K562 (cell line): ENCODE measurements around the gene TTLL4. TPM values are rescaled to one million over a fixed set of nuclear protein-coding genes. Genes with fewer than 3 reads are reported as not detected.

Experiments
- ATAC-seq: fragments of 200-7000 bp; cut with Tn5 transposase; 3 replicates; pipeline ENCODE4 v1.9.1; 2020; ENCODE audit warnings: moderate library complexity
- BruUV-seq: library from RNA; stranded (reverse); fragments of 400-500 nt; replicated peaks from 2 replicates; lab custom pipeline; 2021; lab: Mats Ljungman, UMichigan
- CTCF ChIA-PET: fragments of 300-600 bp; formaldehyde crosslinking; extraction: SDS; loops from one replicate; lab custom pipeline; 2021; ENCODE audit warnings: low intra/inter-chr PET ratio; lab: Yijun Ruan, JAX
- POLR2A ChIA-PET: fragments of 300-600, 350-650 bp; sonication (Branson Sonifier 250); formaldehyde crosslinking; extraction: SDS; loops from one replicate; lab custom pipeline; 2021; ENCODE audit warnings: antibody characterized with exemption, inconsistent platforms; lab: Yijun Ruan, JAX
- DNase-seq, 4 experiments: peaks; one replicate each; pipeline versions ENCODE4 v3.0.0 to v3.0.0-alpha.2; 2011 to 2018; ENCODE audit warnings: low spot score in 3 of 4, mixed read lengths in 3 of 4; ENCODE audit errors: extremely low read depth in 1 of 4
- FAIRE-seq: peaks from 2 replicates; lab custom pipeline; 2011; peaks lifted over from hg19 to GRCh38; lab: Jason Lieb, UNC
- H2AFZ ChIP-seq: 2 replicates; pipeline ENCODE4 v1.6.0; 2011; ENCODE audit warnings: low read depth, low read length, control low read depth, inconsistent platforms
- H3K27ac ChIP-seq: fragments of 200-600 bp; 3 replicates; pipeline ENCODE4 v1.8.0; 2011; ENCODE audit warnings: low read depth, mild to moderate bottlenecking, control low read depth, inconsistent platforms, low read length, moderate library complexity, mixed read lengths; ENCODE audit errors: extremely low read depth
- H3K27me3 ChIP-seq, 2 experiments: fragments of 300-600 bp in 1 of 2; 2 replicates in 1 of 2; 3 replicates in 1 of 2; pipeline versions ENCODE4 v1.6.0 to v1.8.0; 2011; ENCODE audit warnings: inconsistent platforms in 2 of 2, low read length in 2 of 2, mild to moderate bottlenecking in 1 of 2, mixed read lengths in 1 of 2, moderate library complexity in 1 of 2; ENCODE audit not compliant: control insufficient read depth in 2 of 2, insufficient read depth in 2 of 2
- H3K36me3 ChIP-seq: fragments of 300-600 bp; 3 replicates; pipeline ENCODE4 v1.8.0; 2011; ENCODE audit warnings: mild to moderate bottlenecking, low read length, inconsistent platforms; ENCODE audit not compliant: control insufficient read depth, insufficient read depth
- H3K4me1 ChIP-seq, 2 experiments: fragments of 200-600 bp in 1 of 2; replicated peaks in 1 of 2; 2 replicates in 1 of 2; 3 replicates in 1 of 2; pipeline versions ENCODE4 v1.5.1 to v1.8.0; 2011; ENCODE audit warnings: inconsistent platforms in 2 of 2, low read length in 2 of 2, mild to moderate bottlenecking in 1 of 2, mixed read lengths in 1 of 2, moderate library complexity in 1 of 2; ENCODE audit not compliant: control insufficient read depth in 2 of 2, insufficient read depth in 2 of 2
- H3K4me2 ChIP-seq: 2 replicates; pipeline ENCODE4 v1.6.1; 2011; ENCODE audit warnings: low read length, control low read depth, inconsistent platforms, mixed read lengths; ENCODE audit not compliant: insufficient read depth
- H3K4me3 ChIP-seq: fragments of 200-600 bp; sonication (generic), shearing (Covaris generic); 2 replicates; pipeline ENCODE4 v1.5.1; 2016; ENCODE audit warnings: control low read depth, inconsistent platforms
- H3K79me2 ChIP-seq: fragments of 200-600 bp; 3 replicates; pipeline ENCODE4 v1.8.0; 2011; ENCODE audit warnings: low read length, inconsistent platforms; ENCODE audit not compliant: control insufficient read depth, insufficient read depth
- H3K9ac ChIP-seq, 2 experiments: 2 replicates each; pipeline versions ENCODE4 v1.6.0 to v1.6.1; 2011; ENCODE audit warnings: low read depth in 2 of 2, low read length in 2 of 2, control low read depth in 1 of 2, inconsistent platforms in 1 of 2, mild to moderate bottlenecking in 1 of 2, mixed read lengths in 1 of 2; ENCODE audit not compliant: insufficient read depth in 1 of 2
- H3K9me1 ChIP-seq: one replicate; pipeline ENCODE4 v1.6.0; 2011; ENCODE audit warnings: inconsistent platforms, mild to moderate bottlenecking, low read length, moderate library complexity; ENCODE audit not compliant: control insufficient read depth, insufficient read depth
- H3K9me3 ChIP-seq: replicated peaks from 2 replicates; pipeline ENCODE4 v1.5.1; 2011; ENCODE audit warnings: low read depth, low read length, inconsistent platforms; ENCODE audit not compliant: control insufficient read depth, insufficient read depth
- H4K20me1 ChIP-seq: replicated peaks from 2 replicates; pipeline ENCODE4 v1.6.1; 2011; ENCODE audit warnings: low read length, inconsistent platforms, mixed read lengths; ENCODE audit not compliant: control insufficient read depth, insufficient read depth
- ARID4B ChIP-seq: sonication (generic); formaldehyde crosslinking; IDR thresholded peaks from 2 replicates; pipeline ENCODE4 v1.8.0; 2022; ENCODE audit warnings: mild to moderate bottlenecking, missing genetic modification reagents
- BRD4 ChIP-seq: fragments of 200-600 bp; sonication (generic); IDR thresholded peaks from 2 replicates; pipeline ENCODE4 v1.6.1; 2017; ENCODE audit warnings: inconsistent platforms
- FOXK1 ChIP-seq: sonication (generic); formaldehyde crosslinking; IDR thresholded peaks from 2 replicates; pipeline ENCODE4 v1.8.0; 2022; ENCODE audit warnings: missing genetic modification reagents, mild to moderate bottlenecking, borderline replicate concordance
- JUNB ChIP-seq: fragments of 450-650 bp; formaldehyde crosslinking; conservative IDR thresholded peaks from 2 replicates; pipeline ENCODE4 v1.4.0; 2020; ENCODE audit warnings: mild to moderate bottlenecking
- KAT2B ChIP-seq: IDR thresholded peaks from one replicate; pipeline ENCODE4 v1.6.1; 2012; ENCODE audit warnings: low read depth, mild to moderate bottlenecking, control low read depth, inconsistent platforms, low read length, moderate library complexity
- MEF2A ChIP-seq: IDR thresholded peaks from 2 replicates; pipeline ENCODE4 v1.6.1; 2011; ENCODE audit warnings: low read depth, mild to moderate bottlenecking, low read length, moderate library complexity; ENCODE audit not compliant: control insufficient read depth
- MTA1 ChIP-seq: fragments of 450-650 bp; IDR thresholded peaks from 2 replicates; pipeline ENCODE4 v1.6.1; 2017; ENCODE audit warnings: borderline replicate concordance
- NR0B1 ChIP-seq: fragments of 450-650 bp; IDR thresholded peaks from one replicate; pipeline ENCODE4 v1.6.1; 2018; ENCODE audit warnings: mild to moderate bottlenecking, moderate library complexity; ENCODE audit not compliant: partially characterized antibody
- NR1H2 ChIP-seq: sonication (generic); formaldehyde crosslinking; IDR thresholded peaks from 2 replicates; pipeline ENCODE4 v1.4.0; 2020; ENCODE audit warnings: mild to moderate bottlenecking, missing genetic modification reagents
- PHF20 ChIP-seq: fragments of 450-650 bp; IDR thresholded peaks from 2 replicates; pipeline ENCODE4 v1.6.1; 2018; ENCODE audit not compliant: partially characterized antibody
- PRMT5 ChIP-seq: sonication (generic); formaldehyde crosslinking; IDR thresholded peaks from 2 replicates; pipeline ENCODE4 v1.5.0; 2020; ENCODE audit warnings: missing genetic modification reagents
- RBM25 ChIP-seq: fragments of 200-400 bp; formaldehyde crosslinking; IDR thresholded peaks from 2 replicates; pipeline ENCODE4 v1.6.1; 2018; ENCODE audit warnings: low read length, low read depth, moderate library complexity; ENCODE audit not compliant: severe bottlenecking
- TSHZ1 ChIP-seq: fragments of 250-450 bp; sonication (Bioruptor Pico); IDR thresholded peaks from 2 replicates; pipeline ENCODE4 v1.4.0; 2020; ENCODE audit warnings: mild to moderate bottlenecking, moderate library complexity
- ZNF133 ChIP-seq: fragments of 250-450 bp; sonication (Bioruptor Pico); IDR thresholded peaks from 2 replicates; pipeline ENCODE4 v1.4.0; 2020; ENCODE audit warnings: mild to moderate bottlenecking
- ZNF217 ChIP-seq: sonication (generic); formaldehyde crosslinking; IDR thresholded peaks from 2 replicates; pipeline ENCODE4 v1.8.0; 2022; ENCODE audit warnings: mild to moderate bottlenecking, missing genetic modification reagents
- WGBS: fragments of 100-300 bp; shearing (Covaris generic); methylation state at CpG from one replicate; pipeline ENCODE4 v1.1.6; 2016; ENCODE audit warnings: low coverage, mixed read lengths; ENCODE audit not compliant: insufficient coverage; ENCODE audit errors: missing lambda C conversion rate; 5-methylcytosine and 5-hydroxymethylcytosine counted together
- in situ Hi-C: fragments of 300-500 bp; cut with MboI; formaldehyde crosslinking; loops from 4 replicates; pipeline ENCODE4 v1.15.0; 2018; ENCODE audit warnings: inconsistent platforms, mixed read lengths
- intact Hi-C: fragments of 100-400 bp; cut with micrococcal nuclease; formaldehyde crosslinking; loops from 2 replicates; pipeline ENCODE4 v1.14.2; 2022
- polyA plus RNA-seq, 8 experiments: library from polyadenylated mRNA; depleted of rRNA in 4 of 8; stranded (reverse) in 5 of 8; unstranded in 3 of 8; fragments of >200 nt; fragmentation: Nextera tagmentation in 2 of 8; fragmentation: Illumina TruSeq in 1 of 8; extraction: Ambion mirVana in 2 of 8; extraction: Trizol in 1 of 8; gene quantifications; 2 replicates each; pipeline versions ENCODE4 v1.2.1 to v1.2.3, GENCODE V29; 2011 to 2014; ENCODE audit warnings: inconsistent platforms in 1 of 8, missing spikeins in 1 of 8
- total RNA-seq, 7 experiments: library from RNA; depleted of rRNA in 6 of 7; stranded (reverse); fragments of >200 nt in 6 of 7; fragmentation: Illumina TruSeq in 2 of 7; extraction: Trizol in 2 of 7; gene quantifications; 2 replicates each; pipeline versions ENCODE4 v1.2.1 to v1.2.3, GENCODE V29; 2011 to 2021; ENCODE audit warnings: low replicate concordance in 1 of 7

The TTLL4 gene
- total and polyA plus RNA-seq, 9 of the 15 experiments (the other 6 are each of a cell fraction or from before 2014, with no cell fraction given), result 12.6 to 67.5 (median 24.5) TPM

- in situ Hi-C loops (no loop called here), intact Hi-C loops (no loop called here)
- POLR2A ChIA-PET, result no interaction called here
- Histone ChIP-seq H4K20me1 (no peaks in the 10 kb centered on the region), H3K9ac (no peak overlapping the region), H3K9me1 (no peaks in the 10 kb centered on the region), H3K9me3 (0 out of 2 replicates have a peak, but pooled peaks cover 2% of the 10 kb centered on the region), H3K79me2 (no peaks in the 10 kb centered on the region), H3K27ac (no peak overlapping the region), H3K4me3 (no peak overlapping the region), H3K27me3 (peaks cover 0 to 5% of the 10 kb centered on the region in 2 experiments; a peak in 1 of 5 replicates), H2AFZ (no peak overlapping the region), H3K4me1 (peaks cover 0 to 8% of the 10 kb centered on the region in 2 experiments; a peak in 4 of 5 replicates), H3K36me3 (no peaks in the 10 kb centered on the region), H3K4me2 (no peak overlapping the region)
- FAIRE-seq (no peak), ATAC-seq (no peak), DNase-seq (no peak)
- WGBS, result 10% methylated on average over 6 of the region's 6 CpGs
- CTCF ChIA-PET, result no interaction called here
- no TSS peak for BruUV-seq
- no peak for TF ChIP-seq JUNB
- TF ChIP-seq MEF2A, result no peak
- no peak for TF ChIP-seq ZNF133 (CRISPR knock-in tag)
- TF ChIP-seq RBM25, result no peak
- no peak for TF ChIP-seq PHF20
- TF ChIP-seq FOXK1 (CRISPR knock-in tag), result no peak
- TF ChIP-seq ZNF217 (CRISPR knock-in tag), result no peak
- TF ChIP-seq NR1H2 (CRISPR knock-in tag), result no peak
- no peak for TF ChIP-seq BRD4
- no peak for TF ChIP-seq MTA1
- no peak for TF ChIP-seq KAT2B
- TF ChIP-seq ARID4B (CRISPR knock-in tag), result no peak
- TF ChIP-seq NR0B1, result no peak
- TF ChIP-seq PRMT5 (CRISPR knock-in tag), result no peak
- no peak for TF ChIP-seq TSHZ1
Measured at GRCh38 chr2:218799990-218800389, 89.4 kb downstream of the TTLL4 start.
